IPS DF 19.7 (cell line): Measurements from ENCODE around the gene SEC11C.
"Not testable (repeated sequence)": the region's sequence is repeated elsewhere in the genome, so short reads cannot be mapped to it uniquely, and the experiment has no call there.

Source experiments
- DNase-seq: peaks from one replicate; pipeline ENCODE4 v3.0.0-alpha.2; 2013; ENCODE audit warnings: low read depth, low spot score

The SEC11C gene

GRCh38 chr18:59139615-59140301, at the start of gene SEC11C:
Gene SEC11C, plus strand, starts transcription at chr18:59139884. Its CDS starts 65 bp downstream, at chr18:59139949.
- DNase-seq, result peak; percentile 94

GRCh38 chr18:59090966-59091603, 48.6 kb upstream of the SEC11C start:
- DNase-seq, result no peak

GRCh38 chr18:59093668-59094067, 46.0 kb upstream of the SEC11C start:
- DNase-seq, result no peak

- no peak for DNase-seq
Measured at GRCh38 chr18:59094569-59094968, 45.1 kb upstream of the SEC11C start.

- peak; percentile 40 for DNase-seq
Measured at GRCh38 chr18:59096098-59096789, 43.4 kb upstream of the SEC11C start.

GRCh38 chr18:59101830-59102414, 37.8 kb upstream of the SEC11C start:
- DNase-seq, result no peak

- DNase-seq, result no peak
Measured at GRCh38 chr18:59109375-59109774, 30.3 kb upstream of the SEC11C start.

- DNase-seq, result no peak
Measured at GRCh38 chr18:59114160-59114559, 25.5 kb upstream of the SEC11C start.

GRCh38 chr18:59123588-59124369, 15.9 kb upstream of the SEC11C start:
- DNase-seq, result no peak

GRCh38 chr18:59124370-59124704, 15.3 kb upstream of the SEC11C start:
- no peak for DNase-seq

GRCh38 chr18:59127047-59127446, 12.6 kb upstream of the SEC11C start:
- no peak for DNase-seq

GRCh38 chr18:59129951-59130703, 9.6 kb upstream of the SEC11C start:
- no peak for DNase-seq

- DNase-seq, result no peak
Measured at GRCh38 chr18:59132810-59133465, 6.7 kb upstream of the SEC11C start.

- no peak for DNase-seq
Measured at GRCh38 chr18:59139291-59139614, 431 bp upstream of the SEC11C start.

- no peak for DNase-seq
Measured at GRCh38 chr18:59140302-59140885, 710 bp downstream of the SEC11C start.

GRCh38 chr18:59141294-59142068, 1.8 kb downstream of the SEC11C start:
- DNase-seq, result no peak

GRCh38 chr18:59142274-59142673, 2.6 kb downstream of the SEC11C start:
- no peak for DNase-seq

GRCh38 chr18:59142800-59143416, 3.2 kb downstream of the SEC11C start:
- DNase-seq, result not testable (repeated sequence)

- DNase-seq, result no peak
Measured at GRCh38 chr18:59143441-59143840, 3.8 kb downstream of the SEC11C start.
